Measurements from ENCODE around the gene PSORS1C1.

The PSORS1C1 gene

GRCh38 chr6:31122791-31123706 is 8.4 kb downstream of the PSORS1C1 start:
- peak in 9 of 10 donors; percentile 29 to 92 (median 52) for DNase-seq
- intact Hi-C loops (cut with DNase I) = no loop called here

DNA sequence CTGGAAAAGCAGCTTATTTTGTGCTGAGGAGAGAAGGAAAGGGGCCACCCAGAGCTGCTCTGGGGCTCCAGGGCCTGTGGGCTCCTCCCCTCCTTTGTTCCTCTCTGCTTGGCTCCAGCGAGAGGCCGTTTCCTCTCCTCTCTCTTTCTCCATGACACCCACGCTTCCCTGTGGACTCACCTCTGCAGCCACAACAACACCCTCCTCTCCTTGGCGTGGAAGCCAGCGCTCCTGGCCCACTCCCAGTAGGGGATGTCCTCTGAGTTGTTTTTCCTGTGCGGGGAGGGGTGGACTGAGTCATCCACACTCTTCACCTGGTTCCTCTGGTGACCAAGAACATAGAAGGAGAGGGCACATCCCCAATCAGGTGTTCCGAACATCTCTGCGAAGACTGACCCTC is 10.6 kb downstream of the PSORS1C1 start:
- intact Hi-C loops (cut with DNase I) = no loop called here

GRCh38 chr6:31125586-31126363 is 11.2 kb downstream of the PSORS1C1 start:
- intact Hi-C loops (cut with DNase I) = no loop called here
- peak in 1 of 10 donors; percentile 55 for DNase-seq

More for the DNA sequence above, 10.6 kb downstream of the PSORS1C1 start:
- DNase-seq = peak in 1 of 10 donors; percentile 52

- intact Hi-C loops (cut with DNase I) = no loop called here
- no peak for DNase-seq
Measured at GRCh38 chr6:31126396-31127175, 12.0 kb downstream of the PSORS1C1 start.

DNA sequence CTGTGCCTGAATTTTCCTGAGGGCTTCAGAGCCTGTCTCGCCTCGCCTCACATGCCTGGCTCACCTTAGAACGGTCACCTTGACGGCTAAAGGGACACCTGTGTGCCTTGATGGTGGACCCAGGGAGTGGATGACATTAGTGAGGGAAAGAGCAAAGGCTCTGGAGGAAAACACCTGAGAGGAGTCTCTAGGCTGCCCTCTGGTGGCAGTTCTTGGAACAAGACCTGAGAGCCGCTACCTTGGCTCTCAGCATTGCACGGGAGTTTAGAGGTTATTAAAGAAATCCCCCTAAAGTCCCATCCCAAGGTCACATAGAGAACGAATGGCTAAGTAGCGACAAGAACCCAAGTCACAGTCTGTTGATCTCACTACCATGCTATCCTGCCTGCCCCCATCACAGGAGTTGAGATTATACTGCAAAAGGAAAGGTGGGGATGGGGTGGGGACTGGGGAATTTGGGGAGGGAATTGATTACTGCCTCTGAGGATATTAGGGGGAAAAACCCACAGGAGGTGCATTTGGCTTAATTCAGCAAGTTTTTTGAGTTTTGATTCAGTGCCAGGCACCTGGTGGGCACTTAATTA is 13.6 kb downstream of the PSORS1C1 start:
- DNase-seq = peak in 6 of 10 donors; percentile 45 to 87 (median 58)
- intact Hi-C loops (cut with DNase I) = no loop called here

DNA sequence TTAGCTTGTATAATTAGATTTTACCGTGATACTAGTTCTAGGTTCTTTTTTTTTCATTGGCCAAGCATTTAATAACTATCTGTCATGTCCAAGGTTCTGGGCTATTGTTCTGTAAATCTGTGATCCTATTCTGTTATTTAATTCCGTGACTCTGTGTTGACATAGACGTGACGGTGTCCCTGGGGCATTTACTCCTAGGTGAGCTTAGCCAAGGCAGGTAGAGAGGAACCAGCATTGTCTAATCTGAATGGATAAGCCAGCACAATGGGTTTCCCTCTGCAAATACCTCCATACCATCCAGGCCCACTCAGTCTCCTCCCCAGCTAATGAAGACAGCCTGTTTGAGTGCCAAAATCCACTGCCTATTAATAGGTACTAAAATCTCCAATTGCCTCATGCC is 14.5 kb downstream of the PSORS1C1 start:
- intact Hi-C loops (cut with DNase I) = no loop called here
- DNase-seq = no peak

DNA sequence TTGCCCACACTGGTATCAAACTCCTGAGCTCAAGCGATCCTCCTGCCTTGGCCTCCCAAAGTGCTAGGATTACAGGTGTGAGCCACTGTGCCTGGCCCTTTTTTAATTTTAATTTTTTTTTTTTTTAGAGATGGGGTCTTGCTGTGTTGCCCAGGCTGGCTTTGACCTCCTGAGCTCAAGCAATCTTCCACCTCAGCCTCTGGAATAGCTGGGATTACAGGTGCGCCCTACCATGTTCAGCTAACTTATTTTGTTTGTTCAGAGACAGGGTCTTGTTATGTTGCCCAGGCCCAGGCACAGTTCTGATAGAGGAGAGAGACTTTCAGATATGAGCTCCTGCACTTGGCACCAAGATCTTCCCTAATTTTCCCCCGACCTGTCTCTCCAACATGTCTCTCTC is 16.2 kb downstream of the PSORS1C1 start:
- no peak for DNase-seq
- intact Hi-C loops (cut with DNase I) = no loop called here

GRCh38 chr6:31131595-31131994 is 17.0 kb downstream of the PSORS1C1 start:
- intact Hi-C loops (cut with DNase I) = no loop called here

GRCh38 chr6:31132806-31133205 is 18.2 kb downstream of the PSORS1C1 start:
- intact Hi-C loops (cut with DNase I) = no loop called here
- no peak for DNase-seq

More at GRCh38 chr6:31131595-31131994, 17.0 kb downstream of the PSORS1C1 start:
- no peak for DNase-seq

- DNase-seq = no peak
- intact Hi-C loops (cut with DNase I) = no loop called here
Measured at GRCh38 chr6:31135710-31136109, 21.1 kb downstream of the PSORS1C1 start.

DNA sequence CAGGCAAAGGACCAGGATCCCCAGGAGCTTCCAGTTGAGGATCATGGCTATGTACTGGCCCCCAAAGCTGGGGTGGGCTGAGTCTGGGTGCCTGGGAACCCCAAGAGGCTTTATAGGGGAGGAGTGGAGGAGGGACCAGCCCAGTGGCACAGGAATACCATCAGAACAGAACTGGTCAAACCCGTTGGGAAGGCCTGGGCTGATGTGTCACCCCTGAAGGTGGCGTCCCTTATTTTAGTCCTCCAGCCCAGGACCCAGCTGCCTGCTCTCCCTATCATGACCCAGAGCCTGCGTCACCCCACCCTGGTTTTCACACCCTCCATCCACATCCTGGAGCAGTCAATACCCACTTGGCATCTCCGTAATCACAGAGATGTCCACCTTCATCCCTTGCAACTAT is 24.4 kb downstream of the PSORS1C1 start, which contains the start of gene PSORS1C2:
Gene PSORS1C2, minus strand, starts transcription at position 85 of the 400 bp plus-strand sequence. Its CDS starts 40 bp downstream, at position 45.
- intact Hi-C loops (cut with DNase I) = no loop called here

DNA sequence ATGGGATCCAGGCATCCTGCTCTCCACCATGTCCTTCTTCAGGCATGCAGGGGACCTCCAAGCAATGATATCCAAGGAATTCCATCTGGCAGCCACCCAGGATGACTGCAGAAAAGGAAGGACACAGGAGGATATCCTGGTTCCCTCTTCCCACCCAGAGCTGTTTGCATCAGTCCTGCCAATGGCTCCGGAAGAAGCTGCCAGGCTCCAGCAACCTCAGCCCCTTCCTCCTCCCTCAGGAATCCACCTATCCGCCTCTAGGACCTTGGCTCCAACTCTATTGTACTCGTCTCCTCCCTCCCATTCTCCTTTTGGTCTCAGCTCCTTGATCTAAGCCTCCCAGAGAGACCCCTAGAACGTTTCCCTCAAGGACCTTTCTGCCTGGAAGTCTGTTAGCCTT is 25.0 kb downstream of the PSORS1C1 start:
- no peak for DNase-seq
- intact Hi-C loops (cut with DNase I) = no loop called here

More for the DNA sequence above, 24.4 kb downstream of the PSORS1C1 start, which contains the start of gene PSORS1C2:
- no peak for DNase-seq

DNA sequence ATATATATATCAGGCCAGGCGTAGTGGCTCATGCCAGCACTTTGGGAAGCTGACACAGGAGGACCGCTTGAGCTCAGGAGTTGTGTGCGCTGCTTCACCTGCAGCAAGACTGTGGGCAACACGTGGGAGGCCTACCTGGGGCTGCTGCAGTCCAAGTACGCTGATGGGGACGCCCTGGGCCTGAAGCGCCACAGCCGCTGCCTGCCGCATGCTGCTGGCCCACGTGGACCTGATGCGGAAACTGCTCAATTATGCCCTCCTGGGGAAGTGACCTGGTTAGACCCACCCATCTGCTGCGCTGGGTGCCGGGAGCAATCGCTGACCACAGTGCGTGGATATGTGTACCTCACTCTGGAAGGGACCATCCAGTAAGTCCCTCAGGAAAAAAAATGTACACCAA is 26.0 kb downstream of the PSORS1C1 start:
- intact Hi-C loops (cut with DNase I) = no loop called here
- DNase-seq = peak in 2 of 10 donors; percentile 69 to 71

- intact Hi-C loops (cut with DNase I) = no loop called here
- peak in 1 of 10 donors; percentile 36 for DNase-seq
Measured at GRCh38 chr6:31142361-31142761, 27.8 kb downstream of the PSORS1C1 start.

DNA sequence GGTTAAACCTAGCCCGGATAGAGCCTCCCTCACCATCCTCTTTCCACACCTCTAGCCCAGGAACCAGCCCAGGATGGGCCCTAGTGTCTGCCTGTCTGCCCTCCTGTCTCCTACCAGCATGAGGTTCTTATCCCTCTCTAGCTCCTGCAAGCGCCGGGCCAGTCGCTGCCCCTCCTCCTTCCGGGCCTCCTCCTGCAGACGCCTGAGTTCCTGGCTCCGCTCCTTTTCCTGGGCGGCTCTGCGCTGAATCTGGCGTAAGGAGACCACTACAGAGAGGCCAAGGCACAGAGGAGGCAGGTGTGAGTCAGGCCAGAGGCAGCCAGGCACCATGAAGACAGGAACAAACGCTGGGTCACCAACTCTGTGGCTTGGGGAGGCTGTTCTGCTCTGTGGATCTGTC is 28.5 kb downstream of the PSORS1C1 start:
- DNase-seq = peak in 1 of 10 donors; percentile 79
- intact Hi-C loops (cut with DNase I) = no loop called here

DNA sequence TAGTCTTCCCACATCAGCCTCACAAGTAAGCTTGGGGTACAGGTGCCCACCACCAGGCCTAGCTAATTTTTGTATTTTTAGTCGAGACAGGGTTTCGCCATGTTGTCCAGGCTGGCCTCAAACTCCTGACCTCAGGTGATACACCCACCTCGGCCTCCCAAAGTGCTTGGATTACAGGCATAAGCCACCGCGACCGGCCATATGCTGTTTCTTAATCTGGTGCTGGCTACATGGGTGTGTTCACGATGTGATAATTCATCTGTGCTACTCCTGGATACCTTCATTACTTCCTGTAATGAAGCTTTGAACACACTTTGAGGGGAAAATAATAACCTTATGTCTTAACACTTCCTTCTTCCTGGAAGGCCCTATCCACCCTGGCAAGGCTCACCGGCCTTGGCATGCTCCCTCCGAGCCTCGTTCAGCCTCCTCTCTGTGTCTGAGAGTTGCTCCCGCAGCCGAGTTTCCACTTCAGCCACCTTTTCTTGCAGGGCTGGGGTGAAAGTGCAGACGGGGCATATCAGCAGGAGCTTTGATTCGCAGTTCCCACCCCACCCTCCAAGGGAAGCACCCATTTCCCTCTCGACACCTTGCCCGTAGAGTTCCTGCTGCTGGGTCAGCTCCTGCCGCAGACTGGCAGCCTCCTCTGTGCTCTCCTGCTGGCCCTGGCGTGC is 29.8 kb downstream of the PSORS1C1 start:
- DNase-seq = peak in 1 of 10 donors; percentile 63
- intact Hi-C loops (cut with DNase I) = no loop called here

- intact Hi-C loops (cut with DNase I) = no loop called here
- peak in 1 of 10 donors; percentile 44 for DNase-seq
Measured at GRCh38 chr6:31144970-31145340, 30.4 kb downstream of the PSORS1C1 start.

DNA sequence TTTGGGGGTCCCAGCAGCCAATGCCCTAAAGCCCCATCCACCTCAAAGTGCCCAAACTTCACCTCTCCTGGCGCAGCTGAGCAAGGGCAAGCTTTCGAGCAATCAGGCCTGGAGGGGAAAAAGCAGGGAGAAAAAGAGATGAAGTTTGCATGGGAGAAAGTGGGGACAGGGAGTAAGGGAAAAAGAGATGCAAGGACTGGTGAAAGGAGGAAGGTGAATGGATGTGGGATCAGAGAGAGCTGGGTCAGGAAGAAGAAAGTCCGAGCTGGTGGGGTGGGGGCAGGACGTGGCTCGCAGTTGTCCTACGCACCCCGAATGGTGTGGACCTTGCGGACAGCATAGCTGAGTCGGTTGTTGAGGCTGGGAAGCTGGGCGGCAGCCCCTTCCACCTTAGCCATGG is 30.8 kb downstream of the PSORS1C1 start:
- peak in 1 of 10 donors; percentile 61 for DNase-seq
- intact Hi-C loops (cut with DNase I) = no loop called here

DNA sequence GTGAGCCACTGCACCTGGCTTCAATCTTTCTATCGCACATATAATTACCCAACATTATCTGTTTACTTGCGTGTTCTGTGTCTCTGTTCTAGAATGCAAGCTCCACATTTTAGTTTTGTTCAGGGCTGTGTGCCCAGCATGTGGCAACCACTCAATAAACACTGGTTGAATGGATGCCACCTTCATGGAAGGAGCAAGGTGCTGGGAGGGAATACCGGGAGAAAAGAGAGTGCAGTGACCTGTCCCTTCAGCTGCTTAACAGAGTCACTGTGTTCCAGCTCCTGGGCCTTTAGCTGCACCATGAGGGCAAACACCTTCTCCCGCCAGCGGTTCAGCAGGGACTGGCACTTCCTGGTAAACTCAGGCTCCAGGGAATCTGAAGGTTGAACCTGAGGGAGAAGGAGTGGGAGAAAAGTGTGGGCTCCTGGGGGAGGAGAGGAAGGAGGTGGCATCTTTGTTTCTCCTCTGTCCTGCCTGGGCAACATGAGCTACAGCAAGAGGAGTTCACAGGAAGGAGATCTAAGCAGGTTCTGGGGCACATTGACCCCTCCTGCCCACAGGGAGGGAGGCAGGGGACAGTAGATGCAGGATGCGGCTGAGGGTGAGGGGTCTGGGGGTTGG is 35.3 kb downstream of the PSORS1C1 start:
- peak in 1 of 10 donors; percentile 7 for DNase-seq
- intact Hi-C loops (cut with DNase I) = no loop called here
